Brain pericyte (primary cell): ENCODE data around the gene TMEM63C.

ENCODE experiments used
- DNase-seq: peaks from one replicate; pipeline ENCODE4 v3.0.0-alpha.2; 2012; ENCODE audit warnings: low read depth, low spot score

The TMEM63C gene

DNA sequence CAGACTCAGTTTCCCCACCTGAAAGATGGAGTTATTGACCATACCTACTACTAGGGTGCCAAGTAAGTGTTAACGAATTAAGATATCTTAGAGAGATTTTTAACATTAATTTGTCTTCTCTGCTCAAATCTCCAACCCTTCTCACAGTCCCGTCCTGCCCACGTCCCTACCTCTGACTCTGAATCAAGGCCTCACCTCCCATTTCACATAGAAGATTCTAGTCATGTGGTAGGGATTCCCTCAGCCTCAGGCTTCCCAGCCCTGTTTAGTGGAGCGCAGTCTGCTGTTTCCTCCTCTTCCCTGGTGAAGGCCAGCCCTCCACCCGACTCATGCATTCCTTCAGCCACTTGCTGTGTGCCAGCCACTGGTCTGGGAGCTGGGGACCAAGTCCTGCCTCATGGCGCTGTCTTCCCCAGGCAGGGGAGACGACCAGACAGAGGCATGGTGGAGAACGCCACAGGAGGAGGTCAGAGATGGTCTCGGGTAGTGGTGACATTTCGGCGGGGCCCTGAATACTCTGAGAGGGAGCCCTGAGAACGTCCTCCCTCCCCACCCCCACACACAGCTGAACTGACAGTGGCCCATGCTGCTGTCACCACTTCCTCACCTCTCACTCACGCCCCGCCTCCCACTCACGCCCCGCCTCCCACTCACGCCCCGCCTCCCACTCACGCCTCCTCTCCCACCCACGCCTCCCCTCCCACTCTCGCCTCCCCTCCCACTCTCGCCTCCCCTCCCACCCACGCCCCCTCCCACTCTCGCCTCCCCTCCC, 38.8 kb downstream of the TMEM63C start:
- DNase-seq: no peak

GRCh38 chr14:77221241-77221871, 39.8 kb downstream of the TMEM63C start:
- DNase-seq: no peak

GRCh38 chr14:77222546-77223225, 41.1 kb downstream of the TMEM63C start:
- no peak for DNase-seq

- DNase-seq: no peak
Observed at GRCh38 chr14:77224212-77224611, 42.6 kb downstream of the TMEM63C start.

DNA sequence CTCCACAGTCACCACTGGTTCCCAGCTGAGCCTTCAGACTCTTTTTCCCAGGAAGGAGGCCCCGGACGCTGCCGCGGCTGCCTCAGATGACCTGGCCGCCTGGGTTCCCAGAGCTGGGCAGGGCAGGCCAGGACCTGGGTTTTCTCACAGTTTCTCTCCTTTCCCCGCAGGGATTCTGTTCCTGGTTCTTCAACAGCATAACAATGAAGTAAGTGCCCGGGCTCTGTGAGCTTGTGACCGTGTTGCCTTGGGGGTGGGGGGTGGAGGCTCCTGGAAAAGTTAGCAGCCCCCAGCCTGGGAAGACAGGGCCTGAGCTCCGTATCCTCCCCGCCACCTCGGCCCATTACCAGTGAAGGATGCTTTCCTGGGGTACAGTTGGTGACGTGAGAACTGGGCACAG, 43.7 kb downstream of the TMEM63C start:
- no peak for DNase-seq

DNA sequence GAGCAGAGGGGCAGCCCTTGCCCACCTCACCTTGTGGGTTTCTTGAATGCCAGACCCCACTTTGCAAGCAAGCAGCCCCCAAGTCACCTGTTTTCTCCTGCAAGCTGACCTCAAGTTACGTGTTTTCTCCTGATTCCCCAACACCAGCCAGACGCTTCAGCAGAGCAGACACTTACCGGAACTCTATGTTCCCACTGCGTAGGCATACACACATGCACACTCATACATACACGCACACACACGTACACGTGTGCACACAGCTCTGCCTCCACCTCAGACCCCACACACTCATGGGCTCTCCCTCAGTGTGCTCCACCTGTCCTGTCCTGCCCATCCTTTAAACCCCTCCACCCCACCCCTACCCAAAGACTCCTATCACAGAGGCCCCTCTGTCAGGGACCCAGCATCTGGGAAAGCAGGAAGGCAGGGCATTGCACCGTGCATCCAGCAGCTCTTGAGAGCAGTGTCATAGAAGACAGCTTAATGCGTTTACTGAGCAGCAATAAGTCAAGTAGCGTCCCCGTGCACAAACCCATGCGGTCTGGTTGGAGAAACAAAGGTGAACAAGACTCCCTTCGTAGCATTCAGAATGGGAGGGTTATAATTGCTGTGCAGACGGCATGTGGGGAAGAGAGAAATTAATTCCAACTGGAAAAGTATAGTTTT, 44.4 kb downstream of the TMEM63C start:
- no peak for DNase-seq

DNA sequence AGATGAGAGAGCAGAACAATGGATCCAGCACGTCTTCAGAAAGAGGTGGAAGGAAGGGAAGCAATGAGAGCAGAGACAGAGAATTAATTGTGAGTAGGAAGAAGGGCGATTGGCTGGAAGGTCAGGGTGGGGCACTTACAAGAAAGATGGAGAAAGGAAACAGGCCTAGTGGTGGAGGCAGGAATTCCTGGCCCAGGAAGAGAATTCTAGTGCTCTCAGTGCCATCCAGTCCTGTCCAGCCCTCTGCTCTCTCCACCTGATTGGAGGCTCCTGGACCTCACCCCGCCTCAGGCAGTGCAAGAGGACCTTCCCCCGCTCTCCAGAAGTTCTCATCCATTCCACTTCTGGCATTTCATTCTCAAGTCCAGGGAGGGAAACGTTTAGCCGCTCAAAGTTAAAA, 46.5 kb downstream of the TMEM63C start:
- DNase-seq: no peak

GRCh38 chr14:77230914-77231313, 49.3 kb downstream of the TMEM63C start:
- no peak for DNase-seq

DNA sequence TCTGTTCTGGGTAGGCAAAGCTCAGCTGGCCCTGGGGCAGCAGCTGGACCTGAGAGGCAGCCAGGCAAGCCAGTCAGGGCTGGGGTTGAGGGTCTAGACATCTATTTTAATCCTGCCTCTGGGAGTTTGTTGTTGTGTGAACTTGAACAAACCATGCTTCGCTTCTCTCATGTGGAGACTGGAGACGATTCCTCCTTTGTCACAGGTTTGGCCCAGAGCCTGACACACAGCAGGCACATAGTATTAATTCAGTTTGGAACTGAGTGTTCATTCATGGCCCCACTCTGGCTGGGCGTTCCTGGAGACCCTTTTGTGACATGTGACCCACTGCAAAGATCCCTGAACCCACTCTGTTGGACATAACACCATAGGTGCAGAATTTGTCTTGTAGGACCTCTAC, 50.1 kb downstream of the TMEM63C start:
- DNase-seq: no peak

DNA sequence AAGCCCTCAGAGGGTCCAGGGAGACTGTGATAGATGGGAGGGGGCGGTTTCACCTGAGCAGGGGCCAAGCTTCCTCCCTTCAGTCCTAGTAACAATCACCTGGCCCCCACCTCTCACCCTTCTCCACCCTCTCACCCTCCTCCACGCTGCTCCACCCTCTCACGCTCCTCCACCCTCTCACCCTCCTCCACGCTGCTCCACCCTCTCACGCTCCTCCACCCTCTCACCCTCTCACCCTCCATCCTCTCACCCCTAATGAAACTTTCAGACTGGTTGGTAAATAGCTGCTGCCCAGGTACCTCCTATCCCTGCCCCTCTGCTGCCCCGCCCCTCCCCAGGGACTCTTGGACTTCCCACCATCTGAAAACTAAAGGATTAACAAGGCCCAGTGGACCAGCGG, 55.2 kb downstream of the TMEM63C start:
- DNase-seq: no peak

GRCh38 chr14:77238356-77238755, 56.8 kb downstream of the TMEM63C start:
- DNase-seq: no peak

DNA sequence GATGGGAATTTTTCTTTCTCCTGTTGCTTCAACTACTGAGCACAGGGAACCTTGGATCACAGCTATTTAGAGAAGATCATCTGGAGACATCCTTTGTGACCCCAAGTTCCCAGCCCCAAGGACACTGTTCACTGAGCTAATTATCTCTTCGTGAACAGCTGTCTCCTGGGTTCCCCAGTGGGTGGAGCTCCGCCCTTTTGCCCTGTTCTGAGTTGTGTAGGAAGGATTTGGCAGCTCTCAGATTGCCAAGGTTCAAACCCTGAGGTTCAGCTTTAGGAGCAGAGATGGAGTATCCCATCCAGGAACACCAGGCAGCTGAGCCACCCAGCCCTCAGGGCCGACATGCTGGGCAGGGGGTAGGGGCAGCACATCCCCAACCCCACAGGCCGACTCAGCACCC, 57.4 kb downstream of the TMEM63C start:
- DNase-seq: no peak

DNA sequence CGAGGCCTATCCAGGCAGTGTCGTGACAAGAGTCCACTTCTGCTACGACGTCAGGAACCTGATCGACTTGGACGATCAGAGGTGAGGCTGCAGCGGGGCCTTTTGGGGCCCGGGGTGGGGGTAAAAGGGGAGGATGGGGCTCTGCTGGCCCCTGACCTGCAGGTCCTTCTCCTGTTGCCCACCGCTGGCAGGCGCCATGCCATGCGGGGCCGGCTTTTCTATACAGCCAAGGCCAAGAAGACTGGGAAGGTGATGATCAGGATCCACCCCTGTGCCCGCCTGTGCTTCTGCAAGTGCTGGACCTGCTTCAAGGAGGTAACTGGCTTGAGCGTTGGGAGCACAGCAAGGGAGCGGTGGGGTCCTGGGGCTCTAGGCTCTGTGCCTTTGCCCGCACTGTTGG, 57.8 kb downstream of the TMEM63C start:
- DNase-seq: no peak

GRCh38 chr14:77240336-77240915, 58.8 kb downstream of the TMEM63C start:
- DNase-seq: no peak

DNA sequence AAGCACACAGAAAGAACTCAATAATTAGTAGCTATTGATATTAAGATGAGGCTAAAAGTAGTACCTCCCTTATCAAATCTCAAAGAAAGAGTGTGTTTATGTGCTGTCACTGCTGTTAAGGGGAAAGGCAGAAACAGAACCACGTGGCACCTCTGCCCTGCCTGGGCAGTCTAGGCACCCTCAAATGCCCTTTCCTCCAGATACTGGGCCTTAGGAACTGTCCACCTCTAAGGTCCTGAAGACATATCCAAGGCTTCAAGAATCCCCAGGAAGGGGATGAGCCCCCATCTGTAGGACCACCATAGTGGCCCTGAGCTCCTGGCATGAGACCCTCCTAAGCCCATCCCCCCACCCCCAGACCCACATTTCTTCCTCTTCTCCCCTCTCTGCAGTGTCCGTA, 60.4 kb downstream of the TMEM63C start:
- no peak for DNase-seq

GRCh38 chr14:77242752-77243151, 61.2 kb downstream of the TMEM63C start:
- DNase-seq: no peak

GRCh38 chr14:77243853-77244252, 62.3 kb downstream of the TMEM63C start:
- no peak for DNase-seq

DNA sequence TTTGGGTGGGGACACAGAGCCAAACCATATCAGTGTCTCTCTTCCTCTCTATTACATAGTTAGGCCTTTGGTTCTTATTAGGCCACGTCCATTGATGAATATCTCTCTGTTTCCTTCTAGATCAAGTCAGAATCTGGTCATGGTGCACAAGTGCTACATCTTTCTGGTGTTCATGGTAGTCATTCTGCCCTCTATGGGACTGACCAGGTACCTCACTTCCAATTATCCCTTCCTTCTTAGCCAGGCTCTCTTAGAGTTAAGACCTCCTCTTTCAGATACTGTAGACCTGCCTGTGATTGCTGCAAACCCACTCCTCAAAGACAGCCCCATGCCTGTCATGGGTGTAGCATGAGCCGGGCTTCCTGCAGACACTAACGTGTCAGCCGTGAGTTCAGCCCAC, 64.2 kb downstream of the TMEM63C start:
- no peak for DNase-seq

DNA sequence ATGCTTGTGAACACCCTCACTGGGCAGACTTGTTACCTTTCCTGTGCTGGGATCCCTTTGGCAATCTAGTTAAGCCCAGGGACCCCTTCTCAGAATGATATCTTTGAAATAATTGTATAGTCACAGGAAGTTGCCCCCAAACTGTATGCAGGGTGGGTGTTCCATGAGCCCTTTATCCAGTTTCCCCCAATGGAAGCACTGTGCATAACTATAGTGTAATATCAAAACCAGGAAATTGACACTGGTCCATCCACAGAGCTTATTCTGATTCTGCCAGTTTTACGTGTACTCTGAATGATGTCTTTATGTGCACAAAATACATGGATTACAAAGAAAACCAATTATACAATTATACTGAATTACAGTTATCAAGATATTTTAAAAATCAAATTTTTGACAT, 65.2 kb downstream of the TMEM63C start:
- DNase-seq: no peak

DNA sequence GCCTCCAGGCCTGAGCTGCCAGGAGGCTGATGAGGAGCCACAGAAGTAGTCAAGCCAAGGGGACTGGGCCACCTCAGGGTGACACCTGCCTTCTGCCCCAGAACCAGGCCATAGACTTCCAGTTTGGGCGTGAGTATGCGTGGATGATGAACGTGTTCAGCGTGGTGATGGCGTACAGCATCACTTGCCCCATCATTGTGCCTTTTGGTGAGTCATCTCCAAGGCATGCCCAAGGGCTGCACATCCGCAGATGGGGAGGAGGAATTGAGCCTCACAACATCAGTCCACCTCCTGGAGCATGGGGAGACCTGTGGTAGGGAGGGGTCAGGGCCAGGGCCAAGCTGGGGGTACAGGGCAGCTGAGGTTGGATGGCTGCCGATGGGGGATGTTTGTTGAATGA, 67.1 kb downstream of the TMEM63C start:
- no peak for DNase-seq

- no peak for DNase-seq
Observed at GRCh38 chr14:77249286-77249685, 67.7 kb downstream of the TMEM63C start.

- DNase-seq: no peak
Observed at GRCh38 chr14:77250927-77251326, 69.3 kb downstream of the TMEM63C start.
